ENCODE data around the gene ZZZ3.

- TF ChIP-seq POLR2A (IDR thresholded peaks at IDR 0.05; ENCODE audit: low read length) (no peak), GATA1 (IDR thresholded peaks at IDR 0.05; ENCODE audit: low read depth, low read length) (no peak)
Observed at GRCh38 chr1:77688939-77689338, 6.5 kb upstream of the ZZZ3 start.

Measured in erythroblast (primary cell).